ENCODE data around the gene PGF. TPM values are rescaled to one million over a fixed set of nuclear protein-coding genes. Genes with fewer than 3 reads are reported as not detected.

The PGF gene
- total RNA-seq, 2 experiments from 2014 or later, result 0.10 TPM; not detected in 1

GRCh38 chr14:74911221-74911620, 44.2 kb downstream of the PGF start:
- H3K9me3 Mint-ChIP-seq, result no peaks in the 10 kb centered on the region
- H3K36me3 Mint-ChIP-seq, result no peaks in the 10 kb centered on the region
- no peak overlapping the region for H3K27ac Mint-ChIP-seq
- no peak overlapping the region for H3K4me3 Mint-ChIP-seq
- CTCF ChIA-PET, result interaction anchor here (14.6 kb wide), 1 partner anchor 52 kb away, joined by 499 read pairs; no protein-coding TSS in a partner anchor
- no peaks in the 10 kb centered on the region for H3K27me3 Mint-ChIP-seq
- POLR2A ChIA-PET, result no interaction called here
- intact Hi-C loops (cut with micrococcal nuclease), result no loop called here
- DNase-seq, result no peak
- no peaks in the 10 kb centered on the region for H3K4me1 Mint-ChIP-seq (ENCODE audit: low read depth)

- Mint-ChIP-seq H3K27ac (no peak overlapping the region), H3K27me3 (no peaks in the 10 kb centered on the region), H3K36me3 (peaks cover 3% of the 10 kb centered on the region), H3K4me1 (ENCODE audit: low read depth) (no peaks in the 10 kb centered on the region), H3K4me3 (no peak overlapping the region), H3K9me3 (no peaks in the 10 kb centered on the region)
- intact Hi-C loops (cut with micrococcal nuclease), result no loop called here
- no peak for DNase-seq
- CTCF ChIA-PET, result interaction anchor here (14.6 kb wide), 1 partner anchor 52 kb away, joined by 499 read pairs; no protein-coding TSS in a partner anchor
- POLR2A ChIA-PET, result no interaction called here
Measured at GRCh38 chr14:74910556-74910955, 44.8 kb downstream of the PGF start.

- no peaks in the 10 kb centered on the region for H3K27me3 Mint-ChIP-seq
- POLR2A ChIA-PET, result no interaction called here
Measured at GRCh38 chr14:74909911-74910310, 45.5 kb downstream of the PGF start.

GRCh38 chr14:74909501-74909900, 45.9 kb downstream of the PGF start:
- POLR2A ChIA-PET, result no interaction called here

More at GRCh38 chr14:74909911-74910310, 45.5 kb downstream of the PGF start:
- H3K4me1 Mint-ChIP-seq (ENCODE audit: low read depth), result no peaks in the 10 kb centered on the region
- no peak for DNase-seq
- H3K4me3 Mint-ChIP-seq, result no peak overlapping the region
- H3K36me3 Mint-ChIP-seq, result peaks cover 4% of the 10 kb centered on the region
- CTCF ChIA-PET, result interaction anchor here (14.6 kb wide), 1 partner anchor 51 kb away, joined by 499 read pairs; no protein-coding TSS in a partner anchor
- intact Hi-C loops (cut with micrococcal nuclease), result no loop called here
- H3K27ac Mint-ChIP-seq, result no peak overlapping the region
- no peaks in the 10 kb centered on the region for H3K9me3 Mint-ChIP-seq

GRCh38 chr14:74908861-74909341, 46.5 kb downstream of the PGF start:
- H3K9me3 Mint-ChIP-seq, result no peaks in the 10 kb centered on the region
- ChIA-PET CTCF (interaction anchor here (1.2 to 14.6 kb wide), 4 partner anchors 10 to 179 kb away, joined by 3 to 499 read pairs (median 10); partner anchors contain the start of gene ZC2HC1C), POLR2A (interaction anchor here (1.3 kb wide), 1 partner anchor 48 kb away, joined by 4 read pairs; no protein-coding TSS in a partner anchor)
- no peaks in the 10 kb centered on the region for H3K4me1 Mint-ChIP-seq (ENCODE audit: low read depth)
- no peak for DNase-seq
- no peaks in the 10 kb centered on the region for H3K27me3 Mint-ChIP-seq
- no peak overlapping the region for H3K27ac Mint-ChIP-seq
- H3K36me3 Mint-ChIP-seq, result peaks cover 4% of the 10 kb centered on the region
- H3K4me3 Mint-ChIP-seq, result no peak overlapping the region
- intact Hi-C loops (cut with micrococcal nuclease), result no loop called here

More at GRCh38 chr14:74909501-74909900, 45.9 kb downstream of the PGF start:
- H3K9me3 Mint-ChIP-seq, result no peaks in the 10 kb centered on the region
- CTCF ChIA-PET, result interaction anchor here (14.6 kb wide), 1 partner anchor 51 kb away, joined by 499 read pairs; no protein-coding TSS in a partner anchor
- no peak for DNase-seq
- intact Hi-C loops (cut with micrococcal nuclease), result no loop called here
- H3K36me3 Mint-ChIP-seq, result peaks cover 4% of the 10 kb centered on the region
- no peak overlapping the region for H3K27ac Mint-ChIP-seq
- no peaks in the 10 kb centered on the region for H3K4me1 Mint-ChIP-seq (ENCODE audit: low read depth)
- no peak overlapping the region for H3K4me3 Mint-ChIP-seq
- no peaks in the 10 kb centered on the region for H3K27me3 Mint-ChIP-seq

GRCh38 chr14:74907744-74908143, 47.7 kb downstream of the PGF start:
- Mint-ChIP-seq H3K4me3 (no peak overlapping the region), H3K4me1 (ENCODE audit: low read depth) (no peaks in the 10 kb centered on the region), H3K9me3 (no peaks in the 10 kb centered on the region), H3K27ac (no peak overlapping the region), H3K27me3 (no peaks in the 10 kb centered on the region), H3K36me3 (peaks cover 9% of the 10 kb centered on the region)
- ChIA-PET CTCF (interaction anchor here (1.3 to 14.6 kb wide), 9 partner anchors 8 to 212 kb away, joined by 3 to 499 read pairs (median 16); partner anchors contain the start of genes DLST and PROX2), POLR2A (interaction anchor here (1.2 to 1.3 kb wide), 2 partner anchors 16 to 47 kb away, joined by 3 to 4 read pairs; no protein-coding TSS in a partner anchor)
- intact Hi-C loops (cut with micrococcal nuclease), result no loop called here
- DNase-seq, result no peak

GRCh38 chr14:74906925-74907521, 48.4 kb downstream of the PGF start:
- DNase-seq, result no peak
- H3K27me3 Mint-ChIP-seq, result no peaks in the 10 kb centered on the region
- no peak overlapping the region for H3K4me3 Mint-ChIP-seq
- intact Hi-C loops (cut with micrococcal nuclease), result no loop called here
- ChIA-PET POLR2A (interaction anchor here (1.2 kb wide), 1 partner anchor 17 kb away, joined by 3 read pairs; no protein-coding TSS in a partner anchor), CTCF (interaction anchor here (0.7 to 14.6 kb wide), 15 partner anchors 13 to 380 kb away, joined by 3 to 499 read pairs (median 10); partner anchors contain the start of genes DLST and PROX2)
- no peaks in the 10 kb centered on the region for H3K4me1 Mint-ChIP-seq (ENCODE audit: low read depth)
- H3K27ac Mint-ChIP-seq, result no peak overlapping the region
- H3K9me3 Mint-ChIP-seq, result no peaks in the 10 kb centered on the region
- peaks cover 16% of the 10 kb centered on the region for H3K36me3 Mint-ChIP-seq

- POLR2A ChIA-PET, result interaction anchor here (0.7 to 1.0 kb wide), 2 partner anchors 23 to 45 kb away, joined by 3 to 4 read pairs; no protein-coding TSS in a partner anchor
- Mint-ChIP-seq H3K27me3 (no peaks in the 10 kb centered on the region), H3K36me3 (peaks cover 22% of the 10 kb centered on the region), H3K4me3 (no peak overlapping the region), H3K27ac (peak overlapping the region; percentile 8), H3K9me3 (no peaks in the 10 kb centered on the region), H3K4me1 (ENCODE audit: low read depth) (no peaks in the 10 kb centered on the region)
- CTCF ChIA-PET, result interaction anchor here (0.6 to 14.6 kb wide), 35 partner anchors 11 to 465 kb away, joined by 3 to 499 read pairs (median 6); partner anchors contain the start of genes ACYP1, DLST, MLH3 and PROX2
- intact Hi-C loops (cut with micrococcal nuclease), result loop anchor here (1.0 kb wide), 3 partner anchors 23 to 296 kb away; no protein-coding TSS in a partner anchor
- peak; percentile 83 for DNase-seq
Measured at GRCh38 chr14:74905595-74906142, 49.7 kb downstream of the PGF start.

- H3K4me3 Mint-ChIP-seq, result no peak overlapping the region
- ChIA-PET POLR2A (interaction anchor here (1.0 kb wide), 1 partner anchor 23 kb away, joined by 4 read pairs; no protein-coding TSS in a partner anchor), CTCF (interaction anchor here (0.6 to 14.6 kb wide), 30 partner anchors 11 to 296 kb away, joined by 3 to 499 read pairs (median 6); partner anchors contain the start of genes ACYP1, DLST, PROX2 and RPS6KL1)
- intact Hi-C loops (cut with micrococcal nuclease), result loop anchor here (1.0 kb wide), 3 partner anchors 23 to 296 kb away; no protein-coding TSS in a partner anchor
- DNase-seq, result no peak
- peak overlapping the region; percentile 8 for H3K27ac Mint-ChIP-seq
- H3K27me3 Mint-ChIP-seq, result no peaks in the 10 kb centered on the region
- H3K9me3 Mint-ChIP-seq, result no peaks in the 10 kb centered on the region
- no peaks in the 10 kb centered on the region for H3K4me1 Mint-ChIP-seq (ENCODE audit: low read depth)
- peaks cover 27% of the 10 kb centered on the region for H3K36me3 Mint-ChIP-seq
Measured at GRCh38 chr14:74904635-74905503, 50.5 kb downstream of the PGF start.

GRCh38 chr14:74902941-74903705, 52.3 kb downstream of the PGF start:
- H3K4me3 Mint-ChIP-seq, result no peak overlapping the region
- POLR2A ChIA-PET, result no interaction called here

GRCh38 chr14:74898694-74899093, 56.7 kb downstream of the PGF start:
- peaks cover 68% of the 10 kb centered on the region for H3K36me3 Mint-ChIP-seq
- no peak overlapping the region for H3K27ac Mint-ChIP-seq
- POLR2A ChIA-PET, result no interaction called here

More at GRCh38 chr14:74902941-74903705, 52.3 kb downstream of the PGF start:
- intact Hi-C loops (cut with micrococcal nuclease), result no loop called here
- DNase-seq, result no peak
- no peaks in the 10 kb centered on the region for H3K4me1 Mint-ChIP-seq (ENCODE audit: low read depth)
- CTCF ChIA-PET, result interaction anchor here (1.2 to 14.6 kb wide), 2 partner anchors 35 to 44 kb away, joined by 3 to 499 read pairs; no protein-coding TSS in a partner anchor
- no peaks in the 10 kb centered on the region for H3K9me3 Mint-ChIP-seq
- peaks cover 45% of the 10 kb centered on the region for H3K36me3 Mint-ChIP-seq
- H3K27ac Mint-ChIP-seq, result peak overlapping the region; percentile 6
- H3K27me3 Mint-ChIP-seq, result no peaks in the 10 kb centered on the region

More at GRCh38 chr14:74898694-74899093, 56.7 kb downstream of the PGF start:
- no peaks in the 10 kb centered on the region for H3K27me3 Mint-ChIP-seq
- no peak for DNase-seq
- no peaks in the 10 kb centered on the region for H3K9me3 Mint-ChIP-seq
- intact Hi-C loops (cut with micrococcal nuclease), result no loop called here
- H3K4me1 Mint-ChIP-seq (ENCODE audit: low read depth), result no peaks in the 10 kb centered on the region
- H3K4me3 Mint-ChIP-seq, result no peak overlapping the region
- CTCF ChIA-PET, result interaction anchor here (1.1 to 9.1 kb wide), 3 partner anchors 8 to 37 kb away, joined by 3 to 80 read pairs (median 5); no protein-coding TSS in a partner anchor

Measured in activated CD4-positive, alpha-beta memory T cell treated with anti-CD3 and anti-CD28 coated beads for 36 hours (primary cell).